Measurements from ENCODE around the gene EPB41L5.

DNA sequence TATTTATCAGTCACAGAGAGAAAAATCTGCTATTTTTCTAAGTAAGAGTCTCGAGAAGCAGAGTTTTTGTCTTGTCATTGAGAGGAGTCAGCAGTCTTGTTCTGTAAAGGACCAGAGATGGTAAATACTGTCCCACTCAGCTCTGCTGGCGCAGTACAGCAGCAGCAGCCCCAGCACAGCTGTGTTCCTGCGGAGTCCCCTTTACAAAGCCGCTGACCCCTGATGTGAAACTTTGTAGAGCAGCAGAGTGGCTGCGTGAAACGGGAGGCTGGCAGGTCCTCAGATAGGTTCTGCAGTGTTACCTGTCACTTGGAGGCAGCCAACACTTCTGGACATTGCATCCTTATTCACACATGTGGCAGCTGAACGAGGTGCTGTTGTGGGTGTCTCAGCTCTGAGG is 165.1 kb downstream of the EPB41L5 start:
- TF ChIP-seq POLR2AphosphoS5 (IDR thresholded peaks at IDR 0.05; ENCODE audit: low read depth) = no peak
- TF ChIP-seq, protein P1, sequence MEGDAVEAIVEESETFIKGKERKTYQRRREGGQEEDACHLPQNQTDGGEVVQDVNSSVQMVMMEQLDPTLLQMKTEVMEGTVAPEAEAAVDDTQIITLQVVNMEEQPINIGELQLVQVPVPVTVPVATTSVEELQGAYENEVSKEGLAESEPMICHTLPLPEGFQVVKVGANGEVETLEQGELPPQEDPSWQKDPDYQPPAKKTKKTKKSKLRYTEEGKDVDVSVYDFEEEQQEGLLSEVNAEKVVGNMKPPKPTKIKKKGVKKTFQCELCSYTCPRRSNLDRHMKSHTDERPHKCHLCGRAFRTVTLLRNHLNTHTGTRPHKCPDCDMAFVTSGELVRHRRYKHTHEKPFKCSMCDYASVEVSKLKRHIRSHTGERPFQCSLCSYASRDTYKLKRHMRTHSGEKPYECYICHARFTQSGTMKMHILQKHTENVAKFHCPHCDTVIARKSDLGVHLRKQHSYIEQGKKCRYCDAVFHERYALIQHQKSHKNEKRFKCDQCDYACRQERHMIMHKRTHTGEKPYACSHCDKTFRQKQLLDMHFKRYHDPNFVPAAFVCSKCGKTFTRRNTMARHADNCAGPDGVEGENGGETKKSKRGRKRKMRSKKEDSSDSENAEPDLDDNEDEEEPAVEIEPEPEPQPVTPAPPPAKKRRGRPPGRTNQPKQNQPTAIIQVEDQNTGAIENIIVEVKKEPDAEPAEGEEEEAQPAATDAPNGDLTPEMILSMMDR (IDR thresholded peaks at IDR 0.05; ENCODE audit: insufficient read depth, low read length) = no peak
- TF ChIP-seq GABPA (IDR thresholded peaks at IDR 0.05; ENCODE audit: low read depth) = no peak
